ENCODE measurements around the gene ZNF133. TPM values are rescaled to one million over a fixed set of nuclear protein-coding genes. Genes with fewer than 3 reads are reported as not detected.

ZNF133 gene
- total and polyA plus RNA-seq, 12 donors, result 4.9 to 16.6 (median 6.0) TPM

DNA sequence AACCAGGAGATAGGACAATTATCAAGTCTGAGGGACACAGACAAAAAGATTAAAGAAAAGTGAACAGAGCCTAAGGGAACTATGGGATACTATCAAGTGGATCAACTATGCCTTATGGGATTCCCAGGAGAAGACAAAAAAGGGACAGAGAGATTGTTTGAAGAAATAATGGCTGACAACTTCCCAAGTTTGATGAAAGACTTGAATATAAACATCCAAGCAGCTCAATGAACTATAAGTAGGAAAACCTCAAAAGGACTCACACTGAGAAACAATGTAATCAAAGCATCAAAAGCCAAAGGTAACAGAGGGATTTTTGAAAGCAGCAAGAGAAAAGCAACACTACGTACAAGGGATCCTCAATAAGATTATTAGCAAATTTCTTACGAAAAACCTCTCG lies 11.0 kb downstream of the ZNF133 start:
- Histone ChIP-seq H3K36me3 (peaks cover 0 to 27% (median 5%) of the 10 kb centered on the region in 9 donors), H3K9me3 (peaks cover 0 to 3% (median 0%) of the 10 kb centered on the region in 11 donors), H3K4me1 (no peaks in the 10 kb centered on the region), H3K27me3 (no peaks in the 10 kb centered on the region), H3K27ac (no peak overlapping the region), H3K4me3 (no peak overlapping the region)
- ATAC-seq, result no peak
- DNase-seq, result no peak
- TF ChIP-seq, protein P1, sequence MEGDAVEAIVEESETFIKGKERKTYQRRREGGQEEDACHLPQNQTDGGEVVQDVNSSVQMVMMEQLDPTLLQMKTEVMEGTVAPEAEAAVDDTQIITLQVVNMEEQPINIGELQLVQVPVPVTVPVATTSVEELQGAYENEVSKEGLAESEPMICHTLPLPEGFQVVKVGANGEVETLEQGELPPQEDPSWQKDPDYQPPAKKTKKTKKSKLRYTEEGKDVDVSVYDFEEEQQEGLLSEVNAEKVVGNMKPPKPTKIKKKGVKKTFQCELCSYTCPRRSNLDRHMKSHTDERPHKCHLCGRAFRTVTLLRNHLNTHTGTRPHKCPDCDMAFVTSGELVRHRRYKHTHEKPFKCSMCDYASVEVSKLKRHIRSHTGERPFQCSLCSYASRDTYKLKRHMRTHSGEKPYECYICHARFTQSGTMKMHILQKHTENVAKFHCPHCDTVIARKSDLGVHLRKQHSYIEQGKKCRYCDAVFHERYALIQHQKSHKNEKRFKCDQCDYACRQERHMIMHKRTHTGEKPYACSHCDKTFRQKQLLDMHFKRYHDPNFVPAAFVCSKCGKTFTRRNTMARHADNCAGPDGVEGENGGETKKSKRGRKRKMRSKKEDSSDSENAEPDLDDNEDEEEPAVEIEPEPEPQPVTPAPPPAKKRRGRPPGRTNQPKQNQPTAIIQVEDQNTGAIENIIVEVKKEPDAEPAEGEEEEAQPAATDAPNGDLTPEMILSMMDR (IDR thresholded peaks at IDR 0.05), result no peak
- intact Hi-C loops (cut with DNase I), result no loop called here
- WGBS, 2 donors, result 96 to 99% methylated on average over 3 of the region's 3 CpGs

DNA sequence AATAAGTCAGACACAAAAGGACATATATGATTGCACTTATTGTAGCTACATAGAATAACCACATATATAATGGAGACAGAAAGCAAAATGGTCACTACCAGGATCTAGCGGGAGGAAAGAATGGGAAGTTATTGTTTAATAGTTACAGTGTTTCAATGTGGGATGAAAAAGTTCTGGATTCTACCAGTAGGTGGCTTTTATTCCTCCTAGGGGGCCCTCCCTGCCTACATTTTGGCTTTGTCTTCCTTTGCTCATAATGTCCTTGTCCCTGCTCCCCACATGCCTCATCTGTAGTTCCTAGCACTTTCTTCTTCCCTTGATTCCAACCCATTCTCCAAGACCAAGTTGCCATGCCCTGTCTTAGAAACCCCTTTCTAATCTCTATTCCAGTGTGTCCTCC lies 16.3 kb downstream of the ZNF133 start:
- H3K9me3 ChIP-seq, result no peaks in the 10 kb centered on the region
- H3K27me3 ChIP-seq, result no peaks in the 10 kb centered on the region
- ATAC-seq, result no peak
- TF ChIP-seq, protein P1 (IDR thresholded peaks at IDR 0.05), result no peak
- no peak overlapping the region for H3K27ac ChIP-seq
- DNase-seq, result no peak
- H3K4me3 ChIP-seq, result no peak overlapping the region
- H3K36me3 ChIP-seq, result peaks cover 0 to 47% (median 4%) of the 10 kb centered on the region in 9 donors
- H3K4me1 ChIP-seq, result no peaks in the 10 kb centered on the region
- 100% methylated on average over 1 of the region's 1 CpG for WGBS, 2 donors
- intact Hi-C loops (cut with DNase I), result no loop called here

DNA sequence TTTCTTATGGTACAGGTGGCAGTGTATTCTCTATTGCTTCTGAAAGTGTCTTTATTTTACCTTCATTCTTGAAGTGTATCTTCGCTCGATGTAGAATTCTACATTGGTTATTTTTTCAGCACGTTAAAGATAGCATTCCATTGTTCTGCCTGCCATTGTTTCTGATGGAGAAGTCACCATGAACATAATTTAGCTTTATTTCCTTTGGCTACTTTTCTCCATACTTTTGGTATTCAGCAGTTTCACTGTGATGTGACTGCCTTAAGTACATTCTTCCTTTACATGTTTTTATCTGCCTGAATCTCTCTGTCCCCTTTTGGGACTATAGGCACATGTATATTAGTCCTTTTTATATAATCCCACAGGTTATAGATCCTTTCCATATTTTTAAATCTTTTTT lies 19.0 kb downstream of the ZNF133 start:
- ATAC-seq (no peak), DNase-seq (no peak)
- Histone ChIP-seq H3K27me3 (no peaks in the 10 kb centered on the region), H3K4me1 (no peaks in the 10 kb centered on the region), H3K27ac (no peak overlapping the region), H3K36me3 (peaks cover 0 to 64% (median 8%) of the 10 kb centered on the region in 9 donors), H3K9me3 (no peaks in the 10 kb centered on the region), H3K4me3 (no peak overlapping the region)
- TF ChIP-seq, protein P1 (IDR thresholded peaks at IDR 0.05), result no peak
- 82 to 83% methylated on average over 3 of the region's 3 CpGs for WGBS, 2 donors
- intact Hi-C loops (cut with DNase I), result no loop called here

- ATAC-seq (no peak), DNase-seq (no peak)
- H3K4me3 ChIP-seq, result no peak overlapping the region
- no peaks in the 10 kb centered on the region for H3K9me3 ChIP-seq
- peaks cover 0 to 77% (median 8%) of the 10 kb centered on the region in 9 donors for H3K36me3 ChIP-seq
- H3K27me3 ChIP-seq, result no peaks in the 10 kb centered on the region
- WGBS, 2 donors, result 74 to 92% methylated on average over 5 of the region's 5 CpGs
- TF ChIP-seq, protein P1 (IDR thresholded peaks at IDR 0.05), result no peak
- H3K4me1 ChIP-seq, result no peaks in the 10 kb centered on the region
- intact Hi-C loops (cut with DNase I), result no loop called here
- H3K27ac ChIP-seq, result no peak overlapping the region
Measured at GRCh38 chr20:18310051-18310450, 21.7 kb downstream of the ZNF133 start.

Measured in heart right ventricle (tissue), 16 donors.